Mesendoderm (in vitro differentiated cells): ENCODE data around the gene GRAP.

Experiments used
- DNase-seq: peaks from one replicate; pipeline ENCODE4 v3.0.0; 2013
- H2AK5ac ChIP-seq: 2 replicates; pipeline ENCODE4 v1.6.1; 2013; ENCODE audit warnings: low read length, inconsistent platforms
- H2BK120ac ChIP-seq: 2 replicates; pipeline ENCODE4 v1.6.1; 2013; ENCODE audit warnings: low read depth, mild to moderate bottlenecking, low read length, moderate library complexity, mixed read lengths
- H2BK15ac ChIP-seq: replicated peaks from 2 replicates; pipeline ENCODE4 v1.6.1; 2013; ENCODE audit warnings: low read depth, mild to moderate bottlenecking, moderate library complexity
- H2BK5ac ChIP-seq: 2 replicates; pipeline ENCODE4 v1.6.1; 2013; ENCODE audit warnings: low read length, inconsistent platforms
- H3K18ac ChIP-seq: 2 replicates; pipeline ENCODE4 v1.6.1; 2013; ENCODE audit warnings: mild to moderate bottlenecking, low read length, mixed read lengths
- H3K23ac ChIP-seq: one replicate; pipeline ENCODE4 v1.6.1; 2013; ENCODE audit warnings: low read length
- H3K27ac ChIP-seq: 2 replicates; pipeline ENCODE4 v1.5.1; 2013; ENCODE audit warnings: low read depth, mild to moderate bottlenecking, inconsistent platforms, low read length, moderate library complexity
- H3K27me3 ChIP-seq: 2 replicates; pipeline ENCODE4 v1.6.1; 2013; ENCODE audit warnings: low read length, control low read depth, mild to moderate bottlenecking, inconsistent platforms; ENCODE audit not compliant: insufficient read depth, poor library complexity
- H3K36me3 ChIP-seq: 2 replicates; pipeline ENCODE4 v1.6.1; 2013; ENCODE audit warnings: low read length, inconsistent platforms; ENCODE audit not compliant: control insufficient read depth, insufficient read depth
- H3K4ac ChIP-seq: one replicate; pipeline ENCODE4 v1.6.1; 2013; ENCODE audit warnings: low read depth, mild to moderate bottlenecking, low read length, moderate library complexity
- H3K4me1 ChIP-seq: 2 replicates; pipeline ENCODE4 v1.6.1; 2013; ENCODE audit warnings: low read depth, low read length, inconsistent platforms; ENCODE audit not compliant: control insufficient read depth
- H3K4me2 ChIP-seq: 2 replicates; pipeline ENCODE4 v1.6.1; 2013; ENCODE audit warnings: low read length
- H3K4me3 ChIP-seq: 2 replicates; pipeline ENCODE4 v1.5.1; 2013; ENCODE audit warnings: mild to moderate bottlenecking, low read length
- H3K56ac ChIP-seq: one replicate; pipeline ENCODE4 v1.6.1; 2013; ENCODE audit warnings: low read length
- H3K79me1 ChIP-seq: 2 replicates; pipeline ENCODE4 v1.6.1; 2013; ENCODE audit warnings: low read length, inconsistent platforms
- H3K79me2 ChIP-seq: 2 replicates; pipeline ENCODE4 v1.6.1; 2013; ENCODE audit warnings: mild to moderate bottlenecking, low read length; ENCODE audit not compliant: control insufficient read depth, insufficient read depth
- H3K9ac ChIP-seq: 2 replicates; pipeline ENCODE4 v1.6.1; 2013; ENCODE audit warnings: low read length, inconsistent platforms
- H4K5ac ChIP-seq: one replicate; pipeline ENCODE4 v1.6.1; 2013; ENCODE audit warnings: low read length
- H4K8ac ChIP-seq: one replicate; pipeline ENCODE4 v1.6.1; 2013; ENCODE audit warnings: low read depth, mild to moderate bottlenecking, control low read depth, low read length, moderate library complexity
- WGBS: extraction: QIAGEN DNeasy Blood & Tissue Kit; methylation state at CpG from one replicate; pipeline ENCODE4 v1.1.7; 2013; ENCODE audit warnings: low lambda C conversion rate, missing lambda C conversion rate; ENCODE audit not compliant: insufficient coverage; ENCODE audit errors: extremely low coverage; 5-methylcytosine and 5-hydroxymethylcytosine counted together

GRAP gene

DNA sequence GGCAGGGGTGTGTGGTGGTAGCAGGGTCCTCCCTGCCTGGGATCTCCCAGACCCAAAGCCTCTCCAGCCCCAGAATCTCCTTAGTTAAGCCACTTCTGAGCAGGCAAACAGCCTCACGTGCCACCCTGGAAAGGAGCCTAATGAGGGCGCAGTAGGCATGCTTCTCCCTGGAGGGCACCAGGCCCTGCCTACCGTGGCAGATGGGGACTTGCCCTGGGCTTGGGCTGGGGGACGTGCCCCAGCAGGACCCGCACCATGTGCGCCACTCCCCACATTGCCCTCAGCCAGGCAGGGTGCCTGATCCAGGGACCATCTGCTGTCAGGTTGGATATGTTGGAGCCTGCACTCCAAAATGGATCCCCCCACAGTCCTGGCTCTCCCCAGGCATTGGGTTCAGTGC, 56.4 kb downstream of the GRAP start:
- Histone ChIP-seq H2AK5ac (no peak overlapping the region), H3K9ac (no peak overlapping the region), H3K4me1 (no peaks in the 10 kb centered on the region), H3K27me3 (no peaks in the 10 kb centered on the region), H3K4ac (no peak overlapping the region), H3K56ac (no peak overlapping the region), H3K4me3 (no peak overlapping the region), H3K27ac (no peak overlapping the region), H3K79me2 (peaks cover 22% of the 10 kb centered on the region), H2BK15ac (no peak overlapping the region), H2BK120ac (no peak overlapping the region), H4K8ac (no peak overlapping the region), H3K36me3 (peaks cover 6% of the 10 kb centered on the region), H3K23ac (no peak overlapping the region), H4K5ac (no peak overlapping the region), H3K4me2 (no peak overlapping the region), H3K18ac (no peak overlapping the region), H3K79me1 (peaks cover 26% of the 10 kb centered on the region), H2BK5ac (no peak overlapping the region)
- no CpG with 5 or more reads among the region's 6 CpGs for WGBS
- no peak for DNase-seq

DNA sequence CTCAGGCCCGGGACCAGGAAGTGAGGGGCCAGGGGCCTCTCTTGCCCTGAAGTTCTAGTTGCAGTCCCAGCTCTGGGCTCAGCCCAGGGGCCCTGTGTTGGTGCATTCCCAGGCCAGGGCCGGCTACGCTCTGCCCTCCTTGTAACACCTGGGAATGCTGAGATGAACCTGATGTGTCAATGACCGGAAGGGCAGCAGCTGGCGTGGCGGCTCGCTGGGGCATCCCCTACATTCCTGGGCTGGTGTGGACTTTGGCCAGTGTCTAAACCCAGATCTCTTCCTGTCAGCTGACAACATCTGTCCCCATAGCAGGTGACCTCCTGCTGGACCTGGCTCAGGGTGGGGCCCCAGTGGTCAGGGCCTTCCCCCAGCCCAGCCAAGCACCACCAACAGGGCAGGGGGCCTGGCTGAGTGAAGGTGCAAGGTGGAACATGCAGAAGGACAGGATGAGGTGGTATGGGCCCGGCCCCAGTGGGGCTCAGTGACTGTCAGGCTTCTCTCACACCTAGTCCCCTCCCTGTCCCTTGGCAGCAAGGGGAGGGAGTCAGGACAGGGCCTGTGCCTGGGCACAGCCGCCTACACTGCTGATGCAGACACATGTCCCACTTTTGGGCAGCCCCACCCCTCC, 58.1 kb downstream of the GRAP start:
- no peak for DNase-seq

DNA sequence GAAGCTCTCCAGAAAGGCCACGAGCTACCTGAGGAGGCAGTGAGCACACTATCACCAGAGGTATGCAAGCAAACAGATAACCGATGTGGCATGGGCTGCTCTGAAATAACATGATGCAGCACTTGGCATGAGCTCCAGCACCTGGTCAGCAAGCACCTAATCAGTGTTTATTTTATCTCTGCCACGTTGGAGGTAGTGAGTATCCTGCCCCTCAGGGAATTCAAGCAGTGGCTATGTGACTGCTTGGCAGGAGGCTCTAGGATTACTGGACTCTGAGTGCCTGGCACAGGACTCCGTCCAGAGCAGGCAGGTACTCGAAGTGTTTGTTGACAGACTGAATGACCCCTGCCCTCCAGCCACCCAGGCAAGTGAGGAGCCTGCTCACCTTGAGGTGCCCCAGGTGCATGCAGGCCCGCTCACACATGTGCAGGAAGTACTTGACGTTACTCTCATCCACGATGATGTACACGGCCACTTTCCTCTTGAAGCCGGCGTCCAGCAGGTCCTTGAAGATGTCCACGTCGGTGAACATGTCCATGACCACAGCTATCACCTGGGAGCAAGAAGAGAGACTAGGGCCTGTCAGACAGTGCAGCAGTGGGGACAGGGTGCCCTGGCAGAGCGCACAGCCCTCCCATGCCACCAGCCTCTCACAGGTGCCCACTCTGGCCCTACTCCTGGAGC, 58.8 kb downstream of the GRAP start:
- H4K8ac ChIP-seq, result no peak overlapping the region
- H2BK15ac ChIP-seq, result no peak overlapping the region
- peaks cover 15% of the 10 kb centered on the region for H3K79me1 ChIP-seq
- H3K4me1 ChIP-seq, result no peaks in the 10 kb centered on the region
- DNase-seq, result no peak
- no peak overlapping the region for H3K18ac ChIP-seq
- peaks cover 2% of the 10 kb centered on the region for H3K79me2 ChIP-seq
- H4K5ac ChIP-seq, result no peak overlapping the region
- no peak overlapping the region for H3K9ac ChIP-seq
- H3K27me3 ChIP-seq, result no peaks in the 10 kb centered on the region
- no peak overlapping the region for H2AK5ac ChIP-seq
- H3K4me3 ChIP-seq, result no peak overlapping the region
- H3K36me3 ChIP-seq, result peaks cover 4% of the 10 kb centered on the region
- no CpG with 5 or more reads among the region's 14 CpGs for WGBS
- H3K4ac ChIP-seq, result no peak overlapping the region
- H3K56ac ChIP-seq, result no peak overlapping the region
- H3K27ac ChIP-seq, result no peak overlapping the region
- H2BK5ac ChIP-seq, result no peak overlapping the region
- no peak overlapping the region for H3K23ac ChIP-seq
- no peak overlapping the region for H3K4me2 ChIP-seq
- H2BK120ac ChIP-seq, result no peak overlapping the region

More for the DNA sequence above, 58.1 kb downstream of the GRAP start:
- Histone ChIP-seq H3K27ac (no peak overlapping the region), H3K4me1 (no peaks in the 10 kb centered on the region), H3K56ac (no peak overlapping the region), H3K4ac (no peak overlapping the region), H3K79me2 (peaks cover 9% of the 10 kb centered on the region), H2BK15ac (no peak overlapping the region), H4K5ac (no peak overlapping the region), H3K27me3 (no peaks in the 10 kb centered on the region), H2BK120ac (no peak overlapping the region), H3K4me3 (no peak overlapping the region), H4K8ac (no peak overlapping the region), H2AK5ac (no peak overlapping the region), H3K9ac (no peak overlapping the region), H3K18ac (no peak overlapping the region), H3K4me2 (no peak overlapping the region), H3K23ac (no peak overlapping the region), H3K36me3 (peaks cover 6% of the 10 kb centered on the region), H2BK5ac (no peak overlapping the region), H3K79me1 (peaks cover 20% of the 10 kb centered on the region)
- no CpG with 5 or more reads among the region's 9 CpGs for WGBS

DNA sequence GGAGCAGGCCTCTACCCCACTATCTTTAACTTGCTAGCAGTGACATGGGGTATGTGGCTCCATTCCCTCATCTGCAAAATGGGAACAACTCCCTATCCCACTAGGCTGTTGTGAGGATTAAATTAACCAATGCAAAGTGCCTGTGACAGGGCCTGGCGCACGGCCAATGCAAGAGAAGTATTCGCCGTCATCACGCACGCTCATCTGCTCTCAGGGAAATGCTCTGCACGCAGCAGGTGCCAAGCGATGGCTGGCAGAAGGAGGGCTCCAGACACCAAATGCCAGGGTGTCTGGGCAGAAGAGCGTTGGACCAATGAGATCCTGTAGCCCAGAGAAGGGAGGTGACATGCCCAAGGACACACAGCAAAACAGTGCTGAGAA, 59.5 kb downstream of the GRAP start:
- H3K27ac ChIP-seq, result no peak overlapping the region
- no CpG with 5 or more reads among the region's 9 CpGs for WGBS
- no peak overlapping the region for H2BK5ac ChIP-seq
- no peaks in the 10 kb centered on the region for H3K4me1 ChIP-seq
- H4K8ac ChIP-seq, result no peak overlapping the region
- no peaks in the 10 kb centered on the region for H3K79me2 ChIP-seq
- H4K5ac ChIP-seq, result no peak overlapping the region
- no peaks in the 10 kb centered on the region for H3K27me3 ChIP-seq
- H3K79me1 ChIP-seq, result peaks cover 11% of the 10 kb centered on the region
- H3K18ac ChIP-seq, result no peak overlapping the region
- no peak overlapping the region for H3K23ac ChIP-seq
- no peak overlapping the region for H3K4ac ChIP-seq
- H3K4me2 ChIP-seq, result no peak overlapping the region
- no peak overlapping the region for H3K56ac ChIP-seq
- H2BK120ac ChIP-seq, result no peak overlapping the region
- no peak for DNase-seq
- H2AK5ac ChIP-seq, result no peak overlapping the region
- no peak overlapping the region for H3K4me3 ChIP-seq
- no peak overlapping the region for H2BK15ac ChIP-seq
- peaks cover 4% of the 10 kb centered on the region for H3K36me3 ChIP-seq
- H3K9ac ChIP-seq, result no peak overlapping the region

DNA sequence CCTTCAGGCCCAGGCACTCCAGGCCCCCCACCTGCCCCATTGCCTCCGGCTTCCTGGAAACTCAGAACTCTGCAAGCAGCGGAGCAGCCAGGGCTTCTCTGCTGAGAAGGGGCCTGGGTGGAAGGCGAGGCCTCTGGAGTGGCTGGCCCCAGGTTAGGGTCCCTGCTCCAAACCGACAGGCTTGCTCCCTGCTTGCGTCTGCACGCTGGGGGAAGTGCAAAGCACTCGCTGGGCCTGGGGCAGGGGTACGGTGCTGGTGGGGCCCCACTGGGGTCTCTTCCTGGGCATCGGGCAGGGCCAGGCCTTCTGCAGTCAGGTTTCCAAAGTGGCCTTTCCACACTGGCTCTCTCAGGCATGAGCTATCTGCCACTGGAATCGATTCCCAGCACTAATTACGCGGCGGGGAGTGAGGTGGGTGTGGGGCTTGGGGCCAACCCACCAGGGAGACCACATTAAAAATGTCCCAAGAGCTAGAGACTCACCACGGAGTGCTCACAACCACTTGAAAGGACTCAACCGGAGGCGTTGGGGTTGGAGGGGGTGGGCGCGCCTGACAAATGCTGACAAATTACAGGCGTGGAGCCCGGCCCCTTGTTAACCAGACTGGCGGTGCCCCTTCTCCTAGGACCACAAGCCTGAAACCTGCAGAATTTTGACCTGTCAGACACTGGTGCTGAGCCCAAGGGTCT, 60.1 kb downstream of the GRAP start:
- Histone ChIP-seq H3K23ac (no peak overlapping the region), H4K8ac (no peak overlapping the region), H3K79me1 (peaks cover 5% of the 10 kb centered on the region), H2BK120ac (no peak overlapping the region), H3K79me2 (no peaks in the 10 kb centered on the region), H3K27ac (no peak overlapping the region), H2BK5ac (no peak overlapping the region), H3K4me2 (no peak overlapping the region), H3K27me3 (no peaks in the 10 kb centered on the region), H3K18ac (no peak overlapping the region), H2AK5ac (no peak overlapping the region), H3K4me3 (no peak overlapping the region), H2BK15ac (no peak overlapping the region), H3K4ac (no peak overlapping the region), H3K36me3 (peaks cover 4% of the 10 kb centered on the region), H4K5ac (no peak overlapping the region), H3K4me1 (no peaks in the 10 kb centered on the region), H3K56ac (no peak overlapping the region), H3K9ac (no peak overlapping the region)
- WGBS, result no CpG with 5 or more reads among the region's 21 CpGs
- DNase-seq, result no peak
